NCI-H2227 treated with DMSO at 0.1 percent for 48 hours (cell line): ENCODE results near the gene SMG9.
A peak's percentile ranks its signal among the peaks of the same experiment; 100 is the strongest.
"Not testable (repeated sequence)": the region's sequence is repeated elsewhere in the genome, so short reads cannot be mapped to it uniquely, and the experiment has no call there.

Experiments
- DNase-seq: peaks from one replicate; lab custom pipeline; 2025; lab: John Stamatoyannopoulos, UW

The SMG9 gene

DNA sequence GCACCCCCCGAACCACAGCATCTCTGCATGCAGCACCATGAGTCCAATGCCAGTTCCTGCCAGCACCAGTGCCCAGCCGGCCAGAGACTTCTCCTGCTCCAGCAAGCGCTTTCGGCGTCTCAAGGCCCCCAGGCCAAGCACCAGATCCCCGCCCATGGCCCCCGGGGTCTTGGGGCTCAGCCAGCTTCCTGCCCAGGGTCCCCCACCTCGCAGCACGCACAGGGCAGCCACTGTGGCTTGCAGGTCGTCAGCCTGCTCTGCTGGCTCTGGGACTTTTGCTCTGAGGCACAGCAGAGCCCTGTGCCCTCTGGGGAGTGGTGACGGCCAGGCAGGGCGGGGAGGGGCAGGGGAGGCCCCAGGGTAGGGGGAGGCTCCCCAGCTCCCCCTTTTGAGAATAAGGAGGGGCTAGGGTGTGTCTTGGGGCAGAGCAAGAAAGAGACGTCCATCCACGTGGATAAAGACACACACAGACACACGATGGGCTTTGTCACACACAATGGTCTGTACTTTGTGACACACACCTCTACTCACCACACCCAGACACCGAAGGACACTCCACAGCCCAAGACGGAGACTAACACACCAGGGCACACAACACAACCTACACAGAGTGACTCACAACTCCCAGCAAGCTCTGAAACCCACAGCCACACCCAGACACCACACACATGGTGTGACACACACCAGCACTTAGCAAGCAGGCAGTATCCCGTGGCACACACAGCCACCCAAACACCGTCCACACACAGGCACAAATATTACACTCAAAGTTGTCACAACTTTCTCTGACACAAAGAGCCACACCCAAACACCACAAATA is 26.2 kb upstream of the SMG9 start, which contains the start of gene KCNN4:
KCNN4 (minus strand) TSS at position 268 of the 820 bp plus-strand sequence; CDS start at position 156, 112 bp downstream.
- DNase-seq = no peak

DNA sequence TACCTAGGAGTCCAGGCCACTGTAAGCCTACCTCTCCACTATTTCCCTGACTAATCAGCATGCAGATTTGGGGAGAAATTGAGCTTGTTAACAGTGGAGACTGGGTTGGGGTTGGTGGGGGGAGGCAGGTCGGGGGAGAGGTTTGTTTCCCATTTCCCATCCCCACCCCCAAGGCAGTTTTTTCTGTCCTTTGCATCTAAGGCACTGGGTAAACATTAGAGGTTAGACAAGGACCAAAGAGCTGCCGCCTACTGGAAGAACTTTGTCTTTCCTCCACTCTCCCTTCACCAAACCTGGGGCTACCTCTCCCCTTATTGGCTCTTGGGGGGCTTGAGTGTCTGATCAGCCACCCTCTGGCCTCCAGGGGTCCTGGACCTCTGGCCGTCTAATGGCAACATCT is 25.1 kb upstream of the SMG9 start:
- DNase-seq = no peak

DNA sequence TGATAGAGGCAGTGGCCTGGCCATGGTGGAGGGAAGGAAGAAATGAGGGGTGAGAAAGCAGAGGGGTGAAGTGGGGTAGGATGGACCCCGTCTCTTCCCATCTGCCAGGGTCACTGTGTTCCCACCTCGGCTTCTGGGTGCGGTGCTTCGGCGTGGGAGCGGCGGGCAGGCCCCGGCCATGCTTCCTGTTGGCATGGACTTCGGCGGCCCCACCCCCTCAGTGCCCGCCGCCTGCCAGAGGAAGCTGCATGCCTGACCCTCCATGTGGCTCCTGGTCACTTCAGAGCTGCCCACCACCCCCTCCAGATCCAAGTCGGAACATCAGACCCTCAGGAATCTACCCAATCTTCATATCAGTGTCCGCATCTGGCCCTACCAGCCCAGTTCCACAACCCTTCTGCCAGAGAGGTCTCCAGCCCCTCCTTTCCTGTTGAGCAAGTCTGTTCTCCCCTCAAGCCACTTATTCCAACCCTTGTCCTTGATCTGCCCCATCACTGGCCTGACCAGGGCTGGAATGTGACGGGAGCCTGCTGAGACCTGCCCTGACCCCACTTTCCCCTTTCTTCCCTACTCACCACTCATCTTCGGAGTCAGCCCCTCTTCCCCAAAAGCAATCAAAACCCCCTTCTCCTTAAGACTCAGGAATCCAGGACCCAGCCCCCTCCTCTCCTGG is 24.5 kb upstream of the SMG9 start:
- no peak for DNase-seq

- DNase-seq = no peak
These were observed 23.9 kb upstream of the SMG9 start for GRCh38 chr19:43778651-43779050.

DNA sequence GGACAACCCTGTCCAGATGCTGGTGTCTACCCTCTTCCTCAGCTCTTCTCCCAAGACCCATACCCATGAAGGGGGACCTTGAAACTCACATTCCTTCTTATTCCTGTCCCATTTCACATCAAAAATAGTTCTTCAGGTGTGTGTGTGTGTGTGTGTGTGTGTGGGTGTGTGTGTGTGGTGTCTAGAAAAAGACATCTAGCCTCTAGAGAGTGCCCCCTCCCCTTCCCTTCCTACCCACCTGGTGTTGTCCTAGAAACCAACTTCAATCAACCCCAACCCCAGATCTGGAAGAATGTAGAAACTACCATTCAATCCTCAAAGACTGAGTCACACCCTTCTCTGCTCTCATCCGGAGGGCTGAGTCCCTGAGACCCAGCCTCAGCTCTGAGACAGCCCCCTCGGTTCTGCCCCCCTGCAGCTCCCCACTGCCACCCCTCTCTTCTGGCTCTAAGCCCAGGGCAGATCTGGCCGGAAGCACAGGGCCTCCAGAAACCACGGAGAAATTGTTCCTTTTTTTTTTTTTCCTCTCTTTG is 22.5 kb upstream of the SMG9 start:
- no peak for DNase-seq

- DNase-seq = no peak
These were observed 21.5 kb upstream of the SMG9 start for GRCh38 chr19:43776286-43776685.

GRCh38 chr19:43775299-43775890 is 20.6 kb upstream of the SMG9 start:
- DNase-seq = no peak

DNA sequence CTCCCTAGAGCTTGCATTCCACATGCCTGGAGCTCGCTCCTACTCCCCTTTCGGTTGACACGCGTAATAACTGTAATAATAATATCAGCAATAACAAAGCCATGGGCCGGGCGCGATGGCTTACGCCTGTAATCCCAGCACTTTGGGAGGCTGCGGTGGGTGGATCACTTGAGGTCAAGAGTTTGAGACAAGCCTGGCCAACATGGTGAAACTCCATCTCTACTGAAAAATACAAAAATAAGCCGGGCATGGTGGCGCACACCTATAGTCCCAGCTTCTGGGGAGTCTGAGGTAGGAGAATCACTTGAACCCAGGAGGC is 20.1 kb upstream of the SMG9 start:
- not testable (repeated sequence) for DNase-seq

- DNase-seq = no peak
These were observed 19.6 kb upstream of the SMG9 start for GRCh38 chr19:43774103-43774939.

GRCh38 chr19:43773725-43774102 is 19.0 kb upstream of the SMG9 start:
- no peak for DNase-seq

DNA sequence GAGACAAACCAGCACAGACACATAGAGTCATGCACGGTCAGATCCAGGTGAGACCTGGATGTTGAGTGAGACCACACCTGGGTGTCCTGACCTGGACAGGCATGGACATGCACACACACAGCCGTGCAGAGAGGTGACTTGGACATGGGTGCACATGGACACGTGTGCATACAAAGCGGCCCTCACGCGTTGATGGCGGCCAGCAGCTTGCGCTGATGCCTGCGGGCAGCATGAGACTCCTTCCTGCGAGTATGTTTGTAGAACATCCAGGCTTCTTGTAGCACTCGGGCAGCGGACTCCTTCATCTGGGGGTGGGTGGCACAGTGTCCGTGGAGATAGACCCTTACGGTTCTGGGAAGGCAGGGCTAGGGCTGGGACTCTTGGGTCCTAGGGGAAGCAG is 14.5 kb upstream of the SMG9 start:
- no peak for DNase-seq

GRCh38 chr19:43768273-43769050 is 13.7 kb upstream of the SMG9 start:
- DNase-seq = no peak

- no peak for DNase-seq
These were observed 13.1 kb upstream of the SMG9 start for GRCh38 chr19:43767818-43768217.

DNA sequence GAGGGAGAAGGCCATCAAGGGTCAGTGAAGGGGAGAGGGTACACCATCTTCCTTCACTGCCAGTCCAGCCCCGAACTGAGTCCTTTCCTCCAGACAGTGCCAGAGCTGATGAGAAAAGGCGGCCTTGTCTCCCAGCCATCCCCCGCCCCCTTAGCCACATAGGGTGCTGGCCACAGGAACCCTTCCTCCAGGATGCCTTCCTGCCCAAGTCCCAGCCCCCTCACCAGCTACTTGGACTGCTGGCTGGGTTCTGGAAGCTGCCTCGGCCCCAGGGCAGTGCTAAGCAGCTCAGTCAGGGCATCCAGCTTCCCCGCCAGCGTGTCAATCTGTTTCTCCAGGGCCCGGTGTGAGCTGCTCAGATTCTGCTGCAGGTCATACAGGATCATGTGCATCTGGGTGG is 12.6 kb upstream of the SMG9 start:
- DNase-seq = no peak

GRCh38 chr19:43766755-43767043 is 11.9 kb upstream of the SMG9 start:
- DNase-seq = no peak

DNA sequence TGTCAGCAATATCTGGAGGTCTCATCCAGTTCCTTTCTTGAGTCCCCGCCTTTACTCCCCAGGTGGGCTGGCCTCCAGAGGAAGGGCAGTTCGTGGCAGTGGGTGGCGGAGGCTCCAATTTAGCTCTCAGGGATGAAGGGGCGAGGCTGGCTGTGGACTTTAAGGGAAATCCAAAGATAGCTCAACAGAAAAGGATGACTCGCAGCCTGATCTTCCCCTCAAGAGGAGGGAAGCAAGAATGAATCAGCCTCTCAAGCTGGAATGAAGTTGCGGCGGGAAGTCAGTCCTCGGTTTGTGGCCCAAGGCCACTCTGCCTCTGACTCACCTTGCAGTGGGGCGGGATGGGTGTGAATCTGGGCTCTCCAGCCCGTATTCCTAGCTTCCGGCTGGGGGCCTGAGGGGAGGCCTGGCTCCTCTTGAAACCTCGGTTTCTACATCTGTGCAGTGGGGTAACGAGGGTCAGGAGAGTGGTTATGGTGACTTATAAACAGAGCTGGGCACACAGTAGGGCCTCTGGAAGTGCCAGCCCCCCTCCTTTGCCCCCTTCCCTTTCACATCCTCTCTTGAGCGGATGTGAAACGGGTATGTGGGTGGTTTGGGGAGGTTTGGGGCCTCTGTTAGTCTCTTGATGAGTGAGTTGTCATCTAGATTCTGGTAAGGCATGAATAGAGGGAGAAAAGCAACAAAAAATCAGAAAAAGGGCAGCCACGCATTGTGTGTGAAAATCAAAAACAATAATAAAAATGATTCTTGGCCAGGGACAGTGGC is 10.5 kb upstream of the SMG9 start:
- no peak for DNase-seq

DNA sequence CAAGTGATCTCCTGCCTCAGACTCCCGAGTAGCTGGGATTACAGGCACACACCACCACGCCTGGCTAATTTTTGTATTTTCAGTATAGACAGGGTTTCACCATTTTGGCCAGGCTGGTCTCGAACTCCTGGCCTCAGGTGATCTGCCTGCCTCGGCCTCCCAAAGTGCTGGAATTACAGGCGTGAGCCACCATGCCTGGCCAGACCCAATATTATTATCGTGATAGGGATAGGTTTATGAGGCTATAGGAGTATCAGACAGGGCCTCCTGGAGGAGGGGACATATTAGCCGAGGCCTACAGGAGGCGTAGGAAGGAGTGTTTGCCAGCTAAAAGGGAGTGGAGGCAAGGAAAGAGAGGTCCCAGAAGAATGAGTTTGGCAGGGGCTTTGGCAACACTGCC is 9.9 kb upstream of the SMG9 start:
- not testable (repeated sequence) for DNase-seq

- no peak for DNase-seq
These were observed 8.7 kb upstream of the SMG9 start for GRCh38 chr19:43763473-43763939.

- no peak for DNase-seq
These were observed 8.1 kb upstream of the SMG9 start for GRCh38 chr19:43762814-43763213.

DNA sequence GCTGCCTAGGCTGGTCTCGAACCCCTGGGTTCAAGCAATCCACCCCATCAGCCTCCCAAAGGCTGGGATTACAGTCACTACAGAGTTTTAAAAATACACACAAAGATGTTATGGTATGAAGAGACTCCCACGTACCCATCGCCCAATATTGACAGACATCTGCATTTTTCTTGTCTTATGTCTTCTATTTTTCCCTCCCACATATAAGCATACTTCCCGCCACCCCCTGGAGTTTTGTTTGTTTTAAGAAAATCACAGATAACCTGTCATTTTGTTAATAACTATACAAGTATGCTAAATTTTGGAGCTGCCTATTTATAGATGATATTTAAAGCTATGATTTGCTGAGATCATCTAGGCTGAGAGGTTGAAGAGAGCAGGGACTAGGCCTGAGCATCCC is 6.2 kb upstream of the SMG9 start:
- no peak for DNase-seq

GRCh38 chr19:43759515-43759914 is 4.8 kb upstream of the SMG9 start:
- DNase-seq = peak; percentile 14
